H1 (cell line): ENCODE measurements around the gene SNX27. TPM values are rescaled to one million over a fixed set of nuclear protein-coding genes. Genes with fewer than 3 reads are reported as not detected.
A peak's percentile ranks its signal among the peaks of the same experiment; 100 is the strongest.

Source experiments
- ATF3 ChIP-seq: IDR thresholded peaks from 2 replicates; pipeline ENCODE4 v1.6.1; 2011; ENCODE audit warnings: low read depth, mild to moderate bottlenecking, low read length; ENCODE audit not compliant: insufficient read depth
- CHD2 ChIP-seq: IDR thresholded peaks from 2 replicates; pipeline ENCODE4 v1.6.1; 2012; ENCODE audit warnings: low read length, improper control_type of control experiment
- CREB1 ChIP-seq: IDR thresholded peaks from 2 replicates; pipeline ENCODE4 v1.6.1; 2012; ENCODE audit warnings: inconsistent platforms
- CTBP2 ChIP-seq: IDR thresholded peaks from 2 replicates; pipeline ENCODE4 v1.7.0; 2011; ENCODE audit warnings: borderline replicate concordance, mild to moderate bottlenecking, moderate library complexity, mixed read lengths, low read length; ENCODE audit not compliant: insufficient read depth, insufficient read length
- EP300 ChIP-seq, 2 experiments: IDR thresholded peaks; 1 replicate in 1 of 2; 2 replicates in 1 of 2; pipeline ENCODE4 v1.6.1; 2011 to 2012; ENCODE audit warnings: low read depth in 2 of 2, low read length in 2 of 2, mild to moderate bottlenecking in 2 of 2, borderline replicate concordance in 1 of 2, inconsistent platforms in 1 of 2, moderate library complexity in 1 of 2
- EZH2 ChIP-seq: fragments of 200-600 bp; sonication (generic); IDR thresholded peaks from 2 replicates; pipeline ENCODE4 v1.7.1; 2012; ENCODE audit warnings: low read depth, mild to moderate bottlenecking, moderate library complexity, low read length, inconsistent platforms; ENCODE audit not compliant: severe bottlenecking
- FOSL1 ChIP-seq: IDR thresholded peaks from 2 replicates; pipeline ENCODE4 v1.6.1; 2011; ENCODE audit warnings: mild to moderate bottlenecking, low read depth, low read length, moderate library complexity; ENCODE audit not compliant: insufficient read depth
- GABPA ChIP-seq: IDR thresholded peaks from 2 replicates; pipeline ENCODE4 v1.6.1; 2011; ENCODE audit warnings: mild to moderate bottlenecking, low read length, moderate library complexity, borderline replicate concordance; ENCODE audit not compliant: insufficient read depth
- KDM4A ChIP-seq: IDR thresholded peaks from one replicate; pipeline ENCODE4 v1.7.1; 2012; ENCODE audit warnings: low read depth, mild to moderate bottlenecking, moderate library complexity, low read length, inconsistent platforms; ENCODE audit not compliant: severe bottlenecking
- MAX ChIP-seq: IDR thresholded peaks from 2 replicates; pipeline ENCODE4 v1.6.1; 2012; ENCODE audit warnings: inconsistent platforms
- NRF1 ChIP-seq: IDR thresholded peaks from 2 replicates; pipeline ENCODE4 v1.6.1; 2011; ENCODE audit warnings: mild to moderate bottlenecking, low read depth, low read length, improper control_type of control experiment
- RFX5 ChIP-seq: IDR thresholded peaks from 2 replicates; pipeline ENCODE4 v1.6.1; 2011; ENCODE audit warnings: low read depth, low read length, improper control_type of control experiment, borderline replicate concordance
- SP2 ChIP-seq: IDR thresholded peaks from 2 replicates; pipeline ENCODE4 v1.6.1; 2012; ENCODE audit warnings: mild to moderate bottlenecking, low read length, inconsistent platforms
- SP4 ChIP-seq: IDR thresholded peaks from 2 replicates; pipeline ENCODE4 v1.6.1; 2012; ENCODE audit warnings: low read length, inconsistent platforms
- ZNF274 ChIP-seq: IDR thresholded peaks from 2 replicates; pipeline ENCODE4 v1.7.0; 2012; ENCODE audit warnings: low read length, borderline replicate concordance; ENCODE audit errors: extremely low read depth
- polyA plus RNA-seq, 7 experiments: library from polyadenylated mRNA; depleted of rRNA in 3 of 7; stranded (reverse) in 5 of 7; unstranded in 2 of 7; fragments of >200 nt in 5 of 7; fragments of 200-250 nt in 2 of 7; gene quantifications; 1 replicate in 5 of 7; 2 replicates in 1 of 7; 4 replicates in 1 of 7; pipeline versions ENCODE4 v1.2.1 to v1.2.3, GENCODE V29; 2011 to 2013; ENCODE audit warnings: missing spikeins in 2 of 7, mixed read lengths in 2 of 7
- total RNA-seq: library from RNA; stranded (reverse); fragmentation: NEBNext Ultra II Directional; extraction: Animal tissue kit (Norgen Biotek cat#: 25700); gene quantifications from 2 replicates; pipeline ENCODE4 v1.2.1, GENCODE V29; 2021
- TF ChIP-seq, protein P1 (sequence below): IDR thresholded peaks from 2 replicates; pipeline ENCODE4 v1.6.1; 2012; ENCODE audit warnings: low read length, inconsistent platforms

Gene SNX27
- total and polyA plus RNA-seq, 2 of the 8 experiments (the other 6 are each of a cell fraction or from before 2014, with no cell fraction given): 23.4 to 65.4 TPM

GRCh38 chr1:151721788-151722510, 110.1 kb downstream of the SNX27 start (continued):
- TF ChIP-seq EZH2: peak; percentile 46
- TF ChIP-seq FOSL1: no peak
- no peak for TF ChIP-seq EP300 (IDR thresholded peaks at IDR 0.05; ENCODE audit: borderline replicate concordance in 1 of 2, low read depth in 2 of 2, low read length in 2 of 2)
- no peak for TF ChIP-seq SP4
- no peak for TF ChIP-seq CTBP2
- TF ChIP-seq CREB1: no peak
- TF ChIP-seq GABPA: no peak
- TF ChIP-seq SP2: no peak
- no peak for TF ChIP-seq RFX5
- TF ChIP-seq, protein P1, sequence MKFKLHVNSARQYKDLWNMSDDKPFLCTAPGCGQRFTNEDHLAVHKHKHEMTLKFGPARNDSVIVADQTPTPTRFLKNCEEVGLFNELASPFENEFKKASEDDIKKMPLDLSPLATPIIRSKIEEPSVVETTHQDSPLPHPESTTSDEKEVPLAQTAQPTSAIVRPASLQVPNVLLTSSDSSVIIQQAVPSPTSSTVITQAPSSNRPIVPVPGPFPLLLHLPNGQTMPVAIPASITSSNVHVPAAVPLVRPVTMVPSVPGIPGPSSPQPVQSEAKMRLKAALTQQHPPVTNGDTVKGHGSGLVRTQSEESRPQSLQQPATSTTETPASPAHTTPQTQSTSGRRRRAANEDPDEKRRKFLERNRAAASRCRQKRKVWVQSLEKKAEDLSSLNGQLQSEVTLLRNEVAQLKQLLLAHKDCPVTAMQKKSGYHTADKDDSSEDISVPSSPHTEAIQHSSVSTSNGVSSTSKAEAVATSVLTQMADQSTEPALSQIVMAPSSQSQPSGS: no peak
- no peak for TF ChIP-seq ZNF274
- peak; percentile 9 for TF ChIP-seq KDM4A
- no peak for TF ChIP-seq NRF1
- no peak for TF ChIP-seq MAX
- no peak for TF ChIP-seq ATF3
- TF ChIP-seq CHD2: no peak
